Measurements from ENCODE around the gene ICA1.

ICA1 gene

DNA sequence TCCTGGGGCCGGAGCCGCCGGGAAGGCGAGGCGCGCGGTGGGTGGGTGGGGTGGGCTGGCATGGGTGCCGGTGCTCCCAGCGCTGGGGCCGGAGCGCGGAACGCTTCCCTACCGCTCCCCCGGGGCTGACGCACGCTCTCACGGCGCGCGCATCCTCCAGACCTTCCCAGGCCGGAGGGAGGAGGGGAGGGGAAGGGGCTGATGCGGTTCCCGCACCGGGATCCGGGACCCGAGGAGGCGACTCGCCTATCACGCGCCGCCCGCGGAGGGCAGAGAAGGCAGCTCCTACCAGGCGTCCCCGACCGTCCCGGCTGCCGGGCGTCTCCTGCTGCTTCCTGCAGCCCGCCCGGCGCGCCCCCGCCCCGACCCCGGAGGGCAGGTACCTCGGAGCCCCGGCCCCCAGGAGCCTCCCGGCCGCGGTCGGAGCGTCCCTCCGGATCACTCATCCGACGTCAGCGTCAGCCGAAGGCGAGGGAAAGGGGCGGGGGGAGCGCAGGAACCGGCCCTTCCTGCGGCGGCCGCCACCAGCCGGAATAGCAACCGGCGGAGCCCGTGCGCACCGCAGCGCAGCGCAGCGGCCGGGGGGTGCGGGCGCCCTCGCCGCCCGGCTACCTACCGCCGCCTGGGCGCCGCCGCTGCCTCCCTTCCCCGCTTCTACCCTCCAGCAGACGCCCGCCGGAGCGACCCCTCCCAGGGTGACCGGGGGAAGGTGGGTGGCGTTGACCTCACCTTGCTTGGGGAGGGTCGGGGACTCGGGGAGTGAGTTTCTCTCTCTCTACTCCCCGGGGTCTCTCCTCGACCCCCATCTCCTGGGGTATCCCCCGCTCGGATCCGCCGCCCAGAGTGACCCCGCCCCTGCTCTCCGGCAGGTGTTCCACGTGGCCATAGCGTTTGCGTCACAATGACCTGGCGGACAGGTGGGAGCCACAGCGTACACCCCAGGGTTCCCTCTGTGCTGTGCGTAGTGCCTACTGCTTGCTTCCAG, at the start of gene ICA1:
Gene ICA1 (minus strand): TSS at position 457 of the 985 bp plus-strand sequence. CDS start 26,241 bp downstream, outside the sequence.
- TF ChIP-seq, protein P1, sequence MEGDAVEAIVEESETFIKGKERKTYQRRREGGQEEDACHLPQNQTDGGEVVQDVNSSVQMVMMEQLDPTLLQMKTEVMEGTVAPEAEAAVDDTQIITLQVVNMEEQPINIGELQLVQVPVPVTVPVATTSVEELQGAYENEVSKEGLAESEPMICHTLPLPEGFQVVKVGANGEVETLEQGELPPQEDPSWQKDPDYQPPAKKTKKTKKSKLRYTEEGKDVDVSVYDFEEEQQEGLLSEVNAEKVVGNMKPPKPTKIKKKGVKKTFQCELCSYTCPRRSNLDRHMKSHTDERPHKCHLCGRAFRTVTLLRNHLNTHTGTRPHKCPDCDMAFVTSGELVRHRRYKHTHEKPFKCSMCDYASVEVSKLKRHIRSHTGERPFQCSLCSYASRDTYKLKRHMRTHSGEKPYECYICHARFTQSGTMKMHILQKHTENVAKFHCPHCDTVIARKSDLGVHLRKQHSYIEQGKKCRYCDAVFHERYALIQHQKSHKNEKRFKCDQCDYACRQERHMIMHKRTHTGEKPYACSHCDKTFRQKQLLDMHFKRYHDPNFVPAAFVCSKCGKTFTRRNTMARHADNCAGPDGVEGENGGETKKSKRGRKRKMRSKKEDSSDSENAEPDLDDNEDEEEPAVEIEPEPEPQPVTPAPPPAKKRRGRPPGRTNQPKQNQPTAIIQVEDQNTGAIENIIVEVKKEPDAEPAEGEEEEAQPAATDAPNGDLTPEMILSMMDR (conservative IDR thresholded peaks at IDR 0.05; ENCODE audit: low read depth, low read length), result no peak

DNA sequence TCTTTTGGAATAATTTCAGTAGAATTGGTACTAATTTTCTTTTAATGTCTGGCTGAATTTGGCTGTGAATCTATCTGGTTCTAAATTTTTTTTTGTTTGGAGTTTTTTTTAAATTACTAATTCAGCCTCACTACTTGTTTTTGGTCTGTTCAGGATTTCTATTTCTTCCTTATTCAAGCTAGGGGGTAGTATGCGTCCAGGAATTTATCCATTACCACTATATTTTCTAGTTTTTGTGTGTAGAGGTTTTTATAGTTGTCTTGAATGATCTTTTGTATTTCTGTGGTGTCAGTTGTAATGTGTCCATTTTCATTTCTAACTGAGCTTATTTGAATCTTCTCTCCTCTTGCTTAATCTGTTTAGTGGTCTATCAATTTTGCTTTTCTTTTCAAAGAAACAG, 48.9 kb upstream of the ICA1 start:
- H3K4me2 ChIP-seq, result no peak overlapping the region
- H3K36me3 ChIP-seq (ENCODE audit: insufficient read depth), result no peaks in the 10 kb centered on the region
- H3K79me2 ChIP-seq (ENCODE audit: insufficient read depth, low read depth), result no peaks in the 10 kb centered on the region
- no peaks in the 10 kb centered on the region for H3K27me3 ChIP-seq (ENCODE audit: insufficient read depth, low read depth)
- no peak overlapping the region for H3K9ac ChIP-seq
- H4K20me1 ChIP-seq (ENCODE audit: insufficient read depth), result no peaks in the 10 kb centered on the region
- TF ChIP-seq, protein P1 (conservative IDR thresholded peaks at IDR 0.05; ENCODE audit: low read depth, low read length), result no peak
- H3K4me3 ChIP-seq (IDR thresholded peaks at IDR 0.05; ENCODE audit: insufficient read depth, low read depth, low read length), result no peak overlapping the region
- no peak overlapping the region for H2AFZ ChIP-seq (ENCODE audit: low read depth)
- no peak overlapping the region for H3K27ac ChIP-seq
- no peaks in the 10 kb centered on the region for H3K4me1 ChIP-seq (ENCODE audit: low read depth, poor library complexity, severe bottlenecking)

More for the DNA sequence above, at the start of gene ICA1:
- Histone ChIP-seq H3K4me1 (ENCODE audit: low read depth, poor library complexity, severe bottlenecking) (peaks cover 13% of the 10 kb centered on the region), H3K4me3 (IDR thresholded peaks at IDR 0.05; ENCODE audit: insufficient read depth, low read depth, low read length) (no peak within 1 kb of the TSS), H3K9ac (peak within 1 kb of the TSS; percentile 59), H3K79me2 (ENCODE audit: insufficient read depth, low read depth) (no peaks in the 10 kb centered on the region), H3K36me3 (ENCODE audit: insufficient read depth) (no peaks in the 10 kb centered on the region), H4K20me1 (ENCODE audit: insufficient read depth) (no peaks in the 10 kb centered on the region), H2AFZ (ENCODE audit: low read depth) (peak within 1 kb of the TSS; percentile 91), H3K27ac (peak within 1 kb of the TSS; percentile 43), H3K4me2 (peak within 1 kb of the TSS; percentile 80), H3K27me3 (ENCODE audit: insufficient read depth, low read depth) (no peaks in the 10 kb centered on the region)

DNA sequence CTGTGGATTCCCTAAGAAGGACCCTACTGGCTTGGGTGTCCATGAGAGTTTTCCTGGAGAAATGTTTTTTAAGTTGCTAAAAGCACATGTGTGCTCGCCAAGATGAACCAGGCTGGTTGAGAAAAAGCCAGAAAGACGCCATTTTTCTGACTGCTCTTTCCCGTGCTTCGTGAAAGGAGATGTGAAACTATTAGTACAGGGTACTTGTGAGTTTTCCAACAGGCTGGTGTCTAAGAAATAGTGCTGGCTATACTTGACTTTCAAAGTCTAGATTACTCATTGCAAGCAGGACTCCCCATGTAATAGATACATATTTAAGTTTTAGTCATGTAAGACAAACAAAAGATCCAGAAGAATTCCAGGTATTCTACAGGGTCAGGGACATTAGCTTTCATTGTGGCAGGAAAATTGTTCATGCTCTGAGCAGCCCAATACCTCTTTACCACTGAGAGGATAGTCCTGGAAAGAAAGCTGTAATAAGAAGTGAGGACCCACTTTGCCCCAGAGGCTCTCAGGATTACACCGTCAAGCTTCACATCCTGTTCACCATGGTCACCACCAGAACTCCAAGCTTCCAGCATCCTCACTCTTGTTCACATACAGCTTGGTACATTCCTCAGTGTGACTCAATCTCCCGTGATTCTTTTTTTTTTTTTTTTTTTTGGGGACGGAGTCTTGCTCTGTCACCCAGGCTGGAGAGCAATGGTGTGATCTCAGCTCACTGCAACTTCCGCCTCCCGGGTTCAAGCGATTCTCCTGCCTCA, 43.8 kb upstream of the ICA1 start:
- Histone ChIP-seq H4K20me1 (ENCODE audit: insufficient read depth) (no peaks in the 10 kb centered on the region), H3K4me3 (IDR thresholded peaks at IDR 0.05; ENCODE audit: insufficient read depth, low read depth, low read length) (no peak overlapping the region), H3K27ac (no peak overlapping the region), H3K36me3 (ENCODE audit: insufficient read depth) (no peaks in the 10 kb centered on the region), H3K4me2 (no peak overlapping the region), H3K79me2 (ENCODE audit: insufficient read depth, low read depth) (no peaks in the 10 kb centered on the region), H3K9ac (no peak overlapping the region), H3K27me3 (ENCODE audit: insufficient read depth, low read depth) (no peaks in the 10 kb centered on the region), H3K4me1 (ENCODE audit: low read depth, poor library complexity, severe bottlenecking) (no peaks in the 10 kb centered on the region), H2AFZ (ENCODE audit: low read depth) (no peak overlapping the region)
- TF ChIP-seq, protein P1 (conservative IDR thresholded peaks at IDR 0.05; ENCODE audit: low read depth, low read length), result no peak

DNA sequence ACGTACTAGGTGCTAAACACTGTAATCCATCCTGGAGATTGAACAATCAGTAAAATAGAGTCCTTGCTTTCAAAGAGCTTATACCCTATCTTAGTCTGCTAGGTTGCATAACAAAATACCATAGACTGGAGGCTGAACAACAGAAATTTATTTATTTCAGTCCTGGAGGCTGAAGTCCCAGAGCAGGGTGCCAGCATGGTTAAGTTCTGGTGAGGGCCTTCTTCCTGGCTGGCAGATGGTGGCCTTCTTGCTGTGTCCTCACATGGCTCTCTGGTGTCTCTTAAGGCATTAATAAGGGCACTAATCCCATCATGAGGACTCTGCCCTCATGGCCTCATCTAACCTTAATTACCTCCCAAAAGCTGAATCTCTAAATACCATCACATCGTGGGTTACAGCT, 43.1 kb upstream of the ICA1 start:
- Histone ChIP-seq H3K27ac (no peak overlapping the region), H3K27me3 (ENCODE audit: insufficient read depth, low read depth) (no peaks in the 10 kb centered on the region), H4K20me1 (ENCODE audit: insufficient read depth) (no peaks in the 10 kb centered on the region), H3K79me2 (ENCODE audit: insufficient read depth, low read depth) (no peaks in the 10 kb centered on the region), H2AFZ (ENCODE audit: low read depth) (no peak overlapping the region), H3K36me3 (ENCODE audit: insufficient read depth) (no peaks in the 10 kb centered on the region), H3K4me1 (ENCODE audit: low read depth, poor library complexity, severe bottlenecking) (no peaks in the 10 kb centered on the region), H3K4me3 (IDR thresholded peaks at IDR 0.05; ENCODE audit: insufficient read depth, low read depth, low read length) (no peak overlapping the region), H3K9ac (no peak overlapping the region), H3K4me2 (no peak overlapping the region)
- TF ChIP-seq, protein P1 (conservative IDR thresholded peaks at IDR 0.05; ENCODE audit: low read depth, low read length), result no peak
